Inflammatory macrophage (primary cell): ENCODE measurements around the gene ARID4A.
"Not testable (repeated sequence)": the region's sequence is repeated elsewhere in the genome, so short reads cannot be mapped to it uniquely, and the experiment has no call there.

Source experiments
- DNase-seq, 2 donors: peaks; one replicate each; pipeline ENCODE4 v3.0.0-alpha.2; 2020 to 2022
- total RNA-seq, 18 experiments: gene quantifications; one replicate each; lab custom pipeline; 2026; ENCODE audit warnings: mixed read lengths in 6 of 18, inconsistent platforms in 2 of 18; lab: John Stamatoyannopoulos, UW

Gene ARID4A, protein sequence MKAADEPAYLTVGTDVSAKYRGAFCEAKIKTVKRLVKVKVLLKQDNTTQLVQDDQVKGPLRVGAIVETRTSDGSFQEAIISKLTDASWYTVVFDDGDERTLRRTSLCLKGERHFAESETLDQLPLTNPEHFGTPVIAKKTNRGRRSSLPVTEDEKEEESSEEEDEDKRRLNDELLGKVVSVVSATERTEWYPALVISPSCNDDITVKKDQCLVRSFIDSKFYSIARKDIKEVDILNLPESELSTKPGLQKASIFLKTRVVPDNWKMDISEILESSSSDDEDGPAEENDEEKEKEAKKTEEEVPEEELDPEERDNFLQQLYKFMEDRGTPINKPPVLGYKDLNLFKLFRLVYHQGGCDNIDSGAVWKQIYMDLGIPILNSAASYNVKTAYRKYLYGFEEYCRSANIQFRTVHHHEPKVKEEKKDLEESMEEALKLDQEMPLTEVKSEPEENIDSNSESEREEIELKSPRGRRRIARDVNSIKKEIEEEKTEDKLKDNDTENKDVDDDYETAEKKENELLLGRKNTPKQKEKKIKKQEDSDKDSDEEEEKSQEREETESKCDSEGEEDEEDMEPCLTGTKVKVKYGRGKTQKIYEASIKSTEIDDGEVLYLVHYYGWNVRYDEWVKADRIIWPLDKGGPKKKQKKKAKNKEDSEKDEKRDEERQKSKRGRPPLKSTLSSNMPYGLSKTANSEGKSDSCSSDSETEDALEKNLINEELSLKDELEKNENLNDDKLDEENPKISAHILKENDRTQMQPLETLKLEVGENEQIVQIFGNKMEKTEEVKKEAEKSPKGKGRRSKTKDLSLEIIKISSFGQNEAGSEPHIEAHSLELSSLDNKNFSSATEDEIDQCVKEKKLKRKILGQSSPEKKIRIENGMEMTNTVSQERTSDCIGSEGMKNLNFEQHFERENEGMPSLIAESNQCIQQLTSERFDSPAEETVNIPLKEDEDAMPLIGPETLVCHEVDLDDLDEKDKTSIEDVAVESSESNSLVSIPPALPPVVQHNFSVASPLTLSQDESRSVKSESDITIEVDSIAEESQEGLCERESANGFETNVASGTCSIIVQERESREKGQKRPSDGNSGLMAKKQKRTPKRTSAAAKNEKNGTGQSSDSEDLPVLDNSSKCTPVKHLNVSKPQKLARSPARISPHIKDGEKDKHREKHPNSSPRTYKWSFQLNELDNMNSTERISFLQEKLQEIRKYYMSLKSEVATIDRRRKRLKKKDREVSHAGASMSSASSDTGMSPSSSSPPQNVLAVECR
- total RNA-seq: 16.4 to 62.4 (median 38.2) reads per million in 18 experiments

DNA sequence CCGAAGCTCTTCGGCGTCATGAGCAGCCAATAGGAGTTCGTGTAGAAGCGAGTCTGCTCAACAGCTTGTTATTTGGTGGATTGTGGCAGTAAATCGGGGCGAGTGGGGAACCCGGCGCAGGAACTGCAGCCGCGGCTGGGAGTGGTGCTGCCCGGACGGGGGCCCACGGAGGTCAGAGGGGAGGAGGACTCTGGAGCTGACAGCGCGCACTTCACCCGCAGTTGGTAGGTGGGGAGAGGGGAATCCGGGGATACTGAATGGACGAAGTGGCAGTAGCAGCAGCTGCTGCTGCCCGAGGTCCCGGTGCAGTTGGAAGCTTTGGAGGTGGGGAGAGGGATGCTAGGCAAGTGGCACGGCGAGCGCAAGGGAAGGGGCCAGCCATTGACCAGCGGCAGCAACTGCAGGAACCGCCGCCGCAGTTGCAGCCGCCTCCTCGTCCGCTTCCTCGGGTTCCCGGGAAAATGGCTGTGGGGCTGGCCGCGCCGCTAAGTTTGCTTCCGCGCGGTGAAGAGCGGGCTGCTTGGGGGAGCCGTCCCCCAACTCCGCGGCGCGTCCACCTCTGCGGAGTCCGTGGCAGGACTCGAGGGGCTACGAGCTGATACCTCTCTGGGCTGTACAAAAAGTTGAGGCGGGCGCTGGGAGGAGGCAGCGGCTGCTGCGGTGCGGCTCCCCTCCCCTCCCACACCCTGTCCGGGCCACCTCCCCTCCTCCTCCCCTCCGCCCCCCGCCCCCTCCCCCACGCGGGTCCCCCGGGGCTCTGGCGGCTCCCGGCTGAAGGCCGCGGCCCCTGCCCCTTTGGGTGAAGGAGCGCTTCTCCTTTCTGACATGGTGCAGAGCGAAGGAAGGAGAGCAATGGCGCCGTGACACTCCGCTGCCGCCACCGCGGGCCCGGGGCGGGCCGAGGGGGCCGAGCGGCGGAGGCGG, at the start of gene ARID4A:
TSS of gene ARID4A (plus strand) at position 79 of the 924 bp plus-strand sequence. CDS start 1,300 bp downstream, outside the sequence.
- DNase-seq: peak; percentile 32 to 46

DNA sequence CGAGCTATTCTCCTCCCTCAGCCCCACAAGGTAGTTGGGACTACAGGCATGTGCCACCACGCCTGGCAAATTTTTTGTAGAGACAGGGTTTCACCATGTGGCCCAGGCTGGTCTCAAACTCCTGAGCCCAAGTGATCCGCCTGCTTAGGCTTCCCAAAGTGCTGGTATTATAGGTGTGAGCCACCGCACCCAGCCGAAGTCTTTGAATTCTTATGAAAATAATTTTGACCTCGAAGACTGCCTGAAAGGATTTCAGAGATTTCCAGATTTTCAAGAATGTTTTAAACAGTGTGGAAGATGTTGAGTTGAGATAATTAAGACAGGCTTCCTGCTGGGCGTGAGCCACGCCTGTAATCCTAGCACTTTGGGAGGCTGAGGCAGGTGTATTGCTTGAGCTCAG, 48.7 kb upstream of the ARID4A start:
- DNase-seq: no peak

DNA sequence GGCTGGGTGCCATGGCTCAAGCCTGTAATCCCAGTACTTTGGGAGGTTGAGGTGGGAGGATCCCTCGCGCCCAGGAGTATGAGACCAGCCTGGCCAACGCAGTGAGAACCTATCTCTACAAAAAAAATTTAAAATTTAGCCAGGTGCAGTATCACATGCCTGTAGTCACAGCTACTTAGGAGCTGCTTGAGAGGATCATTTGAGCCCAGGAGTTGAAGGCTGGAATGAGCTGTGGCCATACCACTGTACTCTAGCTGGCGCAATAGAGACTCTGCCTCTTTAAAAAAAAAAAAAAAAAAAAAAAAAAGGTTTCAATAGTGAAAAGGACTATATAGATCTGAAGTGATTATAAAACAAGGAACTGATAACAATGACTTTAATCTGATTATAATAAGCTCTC, 40.2 kb upstream of the ARID4A start:
- DNase-seq: no peak

DNA sequence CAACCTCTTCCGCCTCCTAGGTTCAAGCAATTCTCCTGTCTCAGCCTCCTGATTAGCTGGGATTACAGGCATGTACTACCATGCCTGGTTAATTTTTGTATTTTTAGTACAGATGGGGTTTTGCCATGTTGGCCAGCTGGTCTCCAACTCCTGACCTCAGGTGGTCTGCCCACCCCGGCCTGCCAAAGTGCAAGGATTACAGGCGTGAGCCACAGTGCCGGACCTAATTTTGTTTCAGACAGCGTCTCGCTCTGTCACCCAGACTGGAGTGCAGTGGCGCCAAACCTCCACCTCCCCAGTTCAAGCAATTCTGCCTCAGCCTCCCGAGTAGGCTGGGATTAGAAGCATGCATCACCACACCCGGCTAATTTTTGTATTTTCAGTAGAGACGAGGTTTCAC, 36.4 kb upstream of the ARID4A start:
- not testable (repeated sequence) for DNase-seq

DNA sequence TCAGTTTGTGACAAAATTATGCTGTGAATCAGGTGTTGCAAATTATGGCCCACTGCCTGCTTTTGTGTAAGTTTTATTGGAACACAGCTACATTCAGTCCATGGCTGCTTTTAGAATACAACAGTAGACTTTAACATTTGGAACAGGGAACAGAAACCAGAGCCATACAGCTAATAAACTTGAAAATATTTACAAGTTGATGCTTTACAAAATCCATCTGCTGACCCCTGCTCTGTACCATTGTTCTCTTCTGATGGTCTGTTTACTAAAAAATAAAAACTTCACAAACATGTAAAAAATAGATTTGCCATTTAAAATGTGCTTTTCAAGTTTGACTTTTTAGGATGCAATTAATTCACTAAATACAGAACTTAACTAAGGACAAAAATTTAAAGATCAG, 33.0 kb upstream of the ARID4A start:
- no peak for DNase-seq

DNA sequence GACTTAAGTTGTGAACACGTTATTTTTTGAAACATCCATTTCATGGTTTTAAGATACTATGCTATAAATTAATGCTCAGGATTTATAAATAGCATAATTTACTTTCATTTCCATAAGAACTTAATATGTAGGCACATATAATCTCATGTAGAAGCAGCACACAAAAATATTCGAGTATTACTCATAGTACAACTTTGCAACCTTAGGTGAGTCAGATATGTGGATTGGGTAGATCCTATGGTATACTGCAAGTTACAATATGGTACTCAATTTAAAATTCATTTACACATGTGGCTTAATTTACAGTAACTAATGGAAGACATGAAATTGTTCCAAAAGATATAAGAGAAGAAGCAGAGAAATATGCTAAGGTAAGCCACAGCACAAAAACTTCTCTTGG, 27.7 kb upstream of the ARID4A start:
- DNase-seq: no peak

DNA sequence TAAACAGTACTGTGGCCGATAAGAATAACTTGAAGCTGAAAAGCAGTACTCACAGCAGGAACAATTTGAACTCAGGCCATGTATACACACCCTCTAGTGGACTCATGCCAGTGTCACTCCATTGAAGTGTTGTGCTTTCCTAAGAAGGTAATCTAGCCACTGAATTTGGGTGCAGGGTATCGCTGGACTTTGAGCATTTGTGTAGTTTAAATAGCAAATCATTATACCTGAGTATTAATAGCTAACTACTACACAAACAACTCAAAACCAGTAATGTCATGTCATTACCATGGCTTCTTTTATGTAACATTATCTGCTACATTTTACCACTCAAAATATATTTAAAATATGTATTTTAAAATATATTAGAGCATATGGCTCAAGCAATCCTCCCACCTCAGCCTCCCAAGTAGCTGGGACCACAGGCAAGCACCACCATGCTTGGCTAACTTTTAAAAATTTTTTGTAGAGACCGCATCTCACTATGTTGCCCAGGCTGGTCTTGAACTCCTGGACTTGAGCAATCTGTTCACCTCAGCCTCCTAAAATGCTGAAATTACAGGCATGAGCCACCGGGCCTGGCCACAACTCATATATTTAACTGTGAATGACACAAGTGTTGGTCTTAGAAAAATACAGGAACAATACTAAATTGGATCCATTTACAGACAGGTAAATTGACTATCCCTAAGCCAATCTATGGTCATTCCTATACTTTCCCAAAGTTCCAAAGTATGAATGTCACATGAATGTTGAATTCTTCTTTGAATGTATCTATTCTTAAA, 25.6 kb upstream of the ARID4A start:
- DNase-seq: no peak

DNA sequence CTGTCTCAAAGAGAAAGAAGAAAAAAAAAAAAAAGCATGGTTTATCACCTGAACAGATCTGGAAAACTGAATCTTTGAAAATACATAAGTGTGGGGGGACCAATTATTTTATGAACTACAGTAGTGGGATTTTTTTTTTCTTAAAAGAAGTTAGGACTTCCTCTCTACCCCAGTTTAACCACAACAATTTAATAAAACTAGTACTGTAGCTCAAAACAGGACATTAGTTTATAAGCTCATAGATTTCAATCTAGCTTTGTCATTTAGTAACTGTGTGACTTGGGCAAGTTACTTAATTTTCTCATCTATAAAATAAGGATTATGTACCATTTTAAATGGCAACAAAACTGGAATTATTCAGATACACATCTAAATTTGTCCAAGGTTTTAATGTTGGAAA, 23.5 kb upstream of the ARID4A start:
- no peak for DNase-seq

DNA sequence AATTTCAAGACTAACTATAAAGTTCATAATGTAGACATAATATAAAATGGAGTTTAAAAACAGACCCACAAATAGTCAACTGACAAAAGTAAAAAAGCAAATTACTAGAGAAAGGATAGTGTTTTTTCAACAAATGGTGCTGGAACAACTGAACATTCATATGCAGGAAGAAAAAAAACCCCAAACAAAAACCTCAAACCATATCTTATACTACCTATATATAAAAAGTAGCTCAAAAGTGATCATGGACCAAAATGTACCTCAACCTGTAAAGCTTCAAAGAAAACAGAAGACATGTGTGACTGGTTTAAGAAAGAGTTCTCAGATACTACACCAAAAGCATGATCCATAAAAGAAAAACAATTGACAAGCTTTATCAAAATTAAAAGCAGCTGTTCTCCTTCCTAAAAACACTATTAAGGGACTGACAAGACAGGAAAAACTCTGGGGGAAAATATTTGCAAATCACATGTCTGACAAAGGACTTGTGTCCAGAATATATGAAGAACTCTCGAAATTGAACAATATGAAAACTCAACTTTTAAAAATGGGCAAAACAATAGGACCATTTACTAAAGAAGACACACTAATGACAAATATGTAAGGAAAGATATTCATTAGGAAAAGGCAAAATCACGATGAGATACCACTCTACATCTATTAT, 22.7 kb upstream of the ARID4A start:
- DNase-seq: no peak

DNA sequence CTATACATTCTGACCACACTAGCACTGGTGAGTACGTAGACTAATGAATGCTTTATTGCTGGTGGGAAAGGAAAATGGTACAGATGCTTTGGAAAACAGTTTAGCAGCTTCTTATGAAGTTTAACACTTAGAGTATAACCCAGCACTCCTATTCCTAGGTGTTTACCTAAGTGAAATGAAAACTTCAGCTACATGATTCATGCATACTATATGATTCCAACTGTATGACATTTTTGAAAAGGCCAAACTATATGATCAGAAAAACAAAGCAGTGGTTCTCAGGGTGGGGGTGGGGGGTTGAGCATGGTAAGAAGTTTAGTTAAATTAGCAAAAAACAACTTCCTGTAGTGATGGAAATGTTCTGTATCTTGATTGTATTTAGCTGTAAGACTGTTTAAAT, 22.1 kb upstream of the ARID4A start:
- no peak for DNase-seq

DNA sequence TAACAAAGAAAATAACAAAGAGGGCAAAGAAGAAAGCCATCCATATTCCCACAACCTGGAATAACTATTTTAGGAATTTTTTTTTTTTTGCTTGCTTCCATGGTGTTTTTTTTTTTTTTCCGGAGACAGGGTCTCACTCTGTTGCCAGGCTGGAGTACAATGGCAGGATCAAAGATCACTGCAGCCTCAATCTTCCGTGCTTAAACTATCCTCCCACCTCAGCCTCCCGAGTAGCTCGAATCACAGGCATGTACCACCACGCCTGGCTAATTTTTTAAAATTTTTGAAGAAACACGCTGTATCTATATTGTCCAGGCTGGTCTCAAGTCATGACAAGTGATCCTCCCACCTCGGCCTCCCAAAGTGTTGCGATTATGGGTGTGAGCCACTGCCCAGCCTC, 20.2 kb upstream of the ARID4A start:
- no peak for DNase-seq

DNA sequence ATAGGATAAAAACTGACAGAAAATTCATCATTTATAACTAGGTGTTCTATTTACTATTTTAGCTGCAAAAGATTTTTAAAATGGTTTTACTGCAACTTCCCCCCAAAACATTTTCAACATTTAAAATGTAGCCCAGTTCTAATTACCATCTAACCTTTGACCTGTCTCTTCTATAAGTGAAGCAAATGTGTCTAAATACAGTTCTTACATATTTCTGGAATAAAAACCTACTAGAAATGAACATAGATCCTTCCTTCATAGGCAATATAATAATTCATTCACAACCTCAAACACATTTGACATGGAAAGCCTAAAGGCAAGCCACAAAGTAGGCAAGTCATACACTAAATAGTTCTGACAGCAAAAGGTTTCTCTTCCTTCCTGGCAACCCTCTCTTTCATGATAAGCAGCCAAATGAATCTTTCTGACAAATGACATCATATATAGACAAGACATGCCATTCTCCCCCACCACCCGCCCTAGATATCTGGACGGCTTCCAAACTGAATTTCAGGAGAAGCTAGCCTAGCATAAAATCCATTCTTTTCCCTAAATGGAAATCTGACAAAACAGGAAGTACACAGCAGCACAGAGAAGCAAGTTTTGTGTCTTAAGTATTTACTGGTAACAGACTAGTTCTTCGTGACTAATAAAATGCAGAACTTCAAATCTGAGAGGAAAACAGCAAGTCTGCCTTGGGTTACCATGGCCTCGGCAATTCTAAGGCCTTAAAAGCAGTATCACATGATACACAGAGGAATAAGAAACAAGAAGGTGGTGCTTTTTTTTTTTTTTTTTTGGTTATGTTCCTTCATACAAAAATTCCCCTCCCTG, 17.2 kb upstream of the ARID4A start:
- peak; percentile 92 to 95 for DNase-seq

DNA sequence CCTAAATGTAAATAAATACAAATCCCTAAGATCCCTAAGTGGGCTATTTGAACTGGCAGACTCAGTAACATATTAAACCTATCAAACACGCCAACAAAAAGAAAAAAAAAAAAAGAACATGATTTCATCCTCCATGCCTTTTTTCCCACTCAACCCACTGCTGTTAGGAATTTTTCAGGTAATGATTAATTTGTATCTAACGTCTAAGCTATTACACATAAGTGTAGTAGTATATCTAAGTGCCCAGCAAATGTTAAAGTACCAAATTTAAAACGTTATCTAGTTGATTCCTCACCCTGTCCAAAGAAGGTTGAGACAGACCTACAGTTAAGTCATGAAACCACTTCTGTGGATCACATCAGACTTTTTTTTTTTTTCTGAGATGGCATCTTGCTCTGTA, 16.4 kb upstream of the ARID4A start:
- no peak for DNase-seq

DNA sequence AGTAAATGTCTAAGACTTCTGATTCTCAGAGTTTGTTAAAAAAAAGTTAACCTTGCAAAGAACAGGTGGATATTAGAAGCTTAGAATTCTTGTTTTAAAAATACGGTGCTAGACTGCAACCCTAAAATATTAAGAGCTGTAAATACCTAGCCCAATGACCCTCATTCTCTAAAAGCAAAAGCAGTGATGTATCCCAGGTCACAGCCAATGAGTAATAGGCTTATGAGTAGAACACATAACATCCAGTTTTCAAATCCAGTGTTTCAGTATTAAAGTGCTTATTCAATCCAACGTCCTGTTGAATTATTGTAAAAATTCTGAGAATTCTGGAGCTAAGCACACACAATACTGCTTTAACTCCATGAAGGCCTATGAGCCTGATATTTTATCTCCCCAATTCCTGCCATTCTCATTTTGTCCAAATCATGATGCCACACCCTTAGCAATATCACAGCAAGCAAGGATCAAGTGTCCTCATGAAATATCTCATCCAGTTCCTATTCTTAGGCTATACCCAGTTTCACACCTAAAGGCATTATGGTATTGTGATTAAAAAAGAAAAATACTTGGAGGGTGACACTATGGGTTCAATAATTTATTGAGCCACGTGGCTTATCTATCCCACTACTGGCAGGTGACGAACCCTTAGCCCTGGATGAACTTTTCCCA, 15.3 kb upstream of the ARID4A start:
- no peak for DNase-seq

DNA sequence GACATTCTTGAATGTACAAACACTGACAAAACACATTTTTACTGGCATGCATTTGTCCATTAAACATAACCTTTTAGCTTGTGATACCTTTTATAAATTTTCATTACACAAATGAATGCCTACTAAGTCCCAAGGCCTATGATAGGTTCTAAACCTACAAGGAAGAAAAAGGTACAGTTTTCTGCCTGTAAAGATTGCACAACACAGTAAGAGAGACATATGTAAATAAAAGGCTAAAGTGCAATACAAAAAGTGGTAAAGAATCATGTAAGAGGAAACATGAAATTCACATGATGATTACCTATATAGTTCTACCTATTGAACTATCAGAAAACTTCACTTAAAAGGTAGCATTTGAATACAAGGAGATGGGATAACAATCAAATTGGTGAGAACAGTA, 14.6 kb upstream of the ARID4A start:
- DNase-seq: no peak

DNA sequence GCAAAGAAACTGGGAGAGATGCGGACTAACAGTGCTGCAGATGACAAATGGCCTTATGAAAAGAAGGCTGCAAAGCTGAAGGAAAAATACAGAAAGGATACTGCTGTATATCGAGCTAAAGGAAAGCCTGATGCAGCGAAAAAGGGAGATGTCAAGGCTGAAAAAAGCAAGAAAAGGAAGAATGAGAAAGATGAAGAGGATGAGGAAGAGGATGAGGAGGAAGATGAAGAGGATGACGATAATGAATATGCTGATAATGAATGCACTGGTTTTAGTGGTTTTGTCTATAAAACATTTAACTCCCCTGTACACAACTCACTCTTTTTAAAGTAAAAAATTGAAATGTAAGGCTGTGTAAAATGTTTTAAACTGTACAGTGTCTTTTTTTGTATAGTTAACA, 13.2 kb upstream of the ARID4A start:
- DNase-seq: no peak

DNA sequence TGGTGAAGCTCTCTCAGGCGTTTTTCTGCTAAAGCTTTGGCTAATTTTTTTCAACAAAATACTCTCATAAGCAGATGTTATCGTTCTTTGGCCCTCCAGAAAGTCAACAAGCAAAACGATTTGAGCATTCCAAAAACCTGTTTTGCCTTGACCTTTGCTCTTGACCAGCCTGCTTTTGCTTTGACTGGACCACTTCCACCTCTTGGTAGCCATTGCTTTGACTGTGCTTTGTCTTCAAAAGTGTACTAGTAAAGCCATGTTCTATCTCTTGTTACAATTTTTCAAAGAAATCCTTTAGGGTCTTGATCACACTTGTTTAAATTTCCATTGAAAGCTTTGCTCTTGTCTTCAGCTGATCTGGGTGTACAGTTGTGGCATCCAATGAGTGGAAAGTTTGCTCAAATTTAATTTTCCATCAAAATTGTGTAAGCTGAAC, 10.7 kb upstream of the ARID4A start:
- no peak for DNase-seq

DNA sequence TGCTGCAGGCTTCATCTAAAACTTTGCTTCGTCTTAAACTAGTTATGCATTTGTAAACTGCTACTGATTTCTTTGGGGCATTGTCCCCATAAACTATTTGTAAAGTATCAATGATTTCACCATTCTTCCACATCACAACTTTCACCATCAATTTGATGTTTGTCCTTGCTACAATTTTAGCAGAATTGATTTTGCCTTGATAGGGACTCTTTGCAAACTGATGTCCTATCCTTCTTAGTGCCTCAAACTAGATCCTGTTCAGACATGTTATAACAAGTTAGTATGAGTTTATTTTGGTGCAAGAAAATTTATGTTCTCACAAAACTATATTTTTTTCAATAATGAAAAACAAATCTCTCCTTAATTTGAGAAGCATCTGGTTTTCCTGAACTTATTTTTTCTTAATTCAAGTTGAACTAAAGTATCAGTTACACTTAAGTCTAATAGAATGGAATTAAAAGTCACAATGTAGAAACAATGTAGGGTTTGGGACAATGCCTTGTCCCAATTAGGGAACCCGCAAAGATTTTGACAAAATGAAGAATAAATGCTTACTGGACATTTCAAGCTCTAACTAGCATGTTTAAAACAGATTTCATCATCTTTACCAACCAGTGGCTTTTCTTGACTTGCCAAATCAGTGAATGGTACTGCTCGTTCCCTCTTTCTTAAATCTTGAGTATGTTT, 10.1 kb upstream of the ARID4A start:
- no peak for DNase-seq
